Adrenal gland (tissue), 12 donors: ENCODE results near the gene MAPKAP1. TPM values are rescaled to one million over a fixed set of nuclear protein-coding genes. Genes with fewer than 3 reads are reported as not detected.

ENCODE experiments used
- DNase-seq, 7 donors: peaks; one replicate each; pipeline ENCODE4 v3.0.0-alpha.2; 2019 to 2020
- H3K27ac ChIP-seq, 5 donors: fragments of 200-600 bp; sonication (generic) in 4 of 5; 1 replicate in 3 of 5; 2 replicates in 2 of 5; pipeline versions ENCODE4 v1.5.1 to v1.8.0; 2016 to 2020; ENCODE audit warnings: mild to moderate bottlenecking in 1 of 5
- H3K27me3 ChIP-seq: fragments of 200-600 bp; 2 replicates; pipeline ENCODE4 v1.8.0; 2021
- H3K36me3 ChIP-seq, 2 donors: fragments of 200-600 bp; replicated peaks in 1 of 2; 1 replicate in 1 of 2; 2 replicates in 1 of 2; pipeline versions ENCODE4 v1.5.1 to v1.8.0; 2018 to 2022
- H3K4me1 ChIP-seq, 2 donors: fragments of 200-600 bp; replicated peaks in 1 of 2; 1 replicate in 1 of 2; 2 replicates in 1 of 2; pipeline versions ENCODE4 v1.5.1 to v1.8.0; 2018 to 2021
- H3K4me3 ChIP-seq, 4 donors: fragments of 200-600 bp; sonication (generic) in 3 of 4; one replicate each; pipeline ENCODE4 v1.5.1; 2016 to 2018
- H3K9me3 ChIP-seq, 3 donors: fragments of 200-600 bp; sonication (generic) in 1 of 3; replicated peaks in 1 of 3; 1 replicate in 2 of 3; 2 replicates in 1 of 3; pipeline versions ENCODE4 v1.5.1 to v1.8.0; 2016 to 2021
- CTCF ChIP-seq, 6 experiments: fragments of 450-650 bp in 4 of 6; fragments of 200-600 bp in 2 of 6; sonication (generic) in 1 of 6; IDR thresholded peaks; 1 replicate in 5 of 6; 2 replicates in 1 of 6; pipeline versions ENCODE4 v1.5.1 to v1.8.0; 2016 to 2021; ENCODE audit warnings: antibody characterized with exemption in 6 of 6, mild to moderate bottlenecking in 2 of 6, moderate library complexity in 1 of 6
- POLR2A ChIP-seq, 2 donors: fragments of 450-650 bp; IDR thresholded peaks; one replicate each; pipeline ENCODE4 v1.6.1; 2017; ENCODE audit warnings: antibody characterized with exemption in 2 of 2, mild to moderate bottlenecking in 2 of 2, moderate library complexity in 1 of 2
- WGBS, 4 donors: extraction: QIAGEN DNeasy Blood & Tissue Kit in 2 of 4; methylation state at CpG; one replicate each; pipeline versions ENCODE4 v1.1.5 to v1.1.7; 2013 to 2017; 5-methylcytosine and 5-hydroxymethylcytosine counted together
- intact Hi-C, 2 donors: fragments of 100-400 bp; cut with DNase I; formaldehyde crosslinking; loops; one replicate each; pipeline versions ENCODE4 v1.14.1 to v1.15.0; 2022 to 2023
- polyA plus RNA-seq, 3 donors: library from polyadenylated mRNA; stranded (reverse); fragments of 200-250 nt in 2 of 3; fragments of 350-450 nt in 1 of 3; fragmentation: Illumina TruSeq in 1 of 3; extraction: RNeasy Lipid Tissue Mini Kit (QIAGEN cat#74804) in 1 of 3; gene quantifications; one replicate each; pipeline ENCODE4 v1.2.3, GENCODE V29; 2013 to 2014
- total RNA-seq, 9 donors: library from RNA; depleted of rRNA in 4 of 9; stranded (reverse); fragments of >200 nt in 4 of 9; fragments of 120-200 nt in 1 of 9; fragmentation: NEBNext Ultra II Directional in 1 of 9; extraction: Animal tissue kit (Norgen Biotek cat#: 25700) in 1 of 9; gene quantifications; one replicate each; pipeline versions ENCODE4 v1.1.0 to v1.2.4, GENCODE V29; 2013 to 2023
- donor health status: healthy with polysubstance abuse.
- donor health status: Bipolar disorder and iron deficiency.
- donor health status: DM: yes; HTN: yes; CAD: no.
- donor health status: DM: no; HTN: no; CAD: no.
- donor health status: DM: no; HTN: no; CAD: no.
- donor health status: DM: yes; HTN: yes; CAD: no.

The MAPKAP1 gene
- total and polyA plus RNA-seq, 12 donors, result 72.2 to 156 (median 94.9) TPM

- no peaks in the 10 kb centered on the region for H3K27me3 ChIP-seq
- intact Hi-C loops, result loop anchor here in 1 of 2 donors (5.0 to 10.0 kb wide), 3 partner anchors 71 to 663 kb away; no protein-coding TSS in a partner anchor
- H3K36me3 ChIP-seq, result no peaks in the 10 kb centered on the region
- H3K9me3 ChIP-seq, result no peaks in the 10 kb centered on the region
- DNase-seq, result no peak
- no peak overlapping the region for H3K27ac ChIP-seq
- 58 to 62% (median 60%) methylated on average over 4 of the region's 4 CpGs for WGBS, 4 donors
- TF ChIP-seq POLR2A (IDR thresholded peaks at IDR 0.05), result no peak
- no peak for TF ChIP-seq CTCF (IDR thresholded peaks at IDR 0.05)
- peaks cover 0 to 7% of the 10 kb centered on the region in 2 donors for H3K4me1 ChIP-seq
- no peak overlapping the region for H3K4me3 ChIP-seq
Measured at GRCh38 chr9:125561509-125562148, 145.4 kb downstream of the MAPKAP1 start.

- H3K36me3 ChIP-seq, result no peaks in the 10 kb centered on the region
- no peak for TF ChIP-seq POLR2A (IDR thresholded peaks at IDR 0.05)
- H3K4me3 ChIP-seq, result no peak overlapping the region
- no peaks in the 10 kb centered on the region for H3K9me3 ChIP-seq
- DNase-seq, result no peak
- peaks cover 0 to 7% of the 10 kb centered on the region in 2 donors for H3K4me1 ChIP-seq
- WGBS, 4 donors, result 70 to 85% (median 81%) methylated on average over 2 of the region's 2 CpGs
- intact Hi-C loops, result loop anchor here in 1 of 2 donors (5.0 to 10.0 kb wide), 3 partner anchors 72 to 665 kb away; no protein-coding TSS in a partner anchor
- H3K27me3 ChIP-seq, result no peaks in the 10 kb centered on the region
- no peak overlapping the region for H3K27ac ChIP-seq
Measured at GRCh38 chr9:125559894-125560293, 147.1 kb downstream of the MAPKAP1 start.

- no peaks in the 10 kb centered on the region for H3K9me3 ChIP-seq
- no peak for DNase-seq
- WGBS, 4 donors, result 79 to 85% (median 84%) methylated on average over 6 of the region's 6 CpGs
- no peaks in the 10 kb centered on the region for H3K27me3 ChIP-seq
- H3K36me3 ChIP-seq, result no peaks in the 10 kb centered on the region
- intact Hi-C loops, result no loop called here
- H3K27ac ChIP-seq, result no peak overlapping the region
- no peak for TF ChIP-seq CTCF (IDR thresholded peaks at IDR 0.05)
- TF ChIP-seq POLR2A (IDR thresholded peaks at IDR 0.05), result no peak
- H3K4me1 ChIP-seq, result peaks cover 0 to 7% of the 10 kb centered on the region in 2 donors
- H3K4me3 ChIP-seq, result no peak overlapping the region
Measured at GRCh38 chr9:125559194-125559593, 147.8 kb downstream of the MAPKAP1 start.

- Histone ChIP-seq H3K4me3 (no peak overlapping the region), H3K36me3 (no peaks in the 10 kb centered on the region), H3K9me3 (no peaks in the 10 kb centered on the region), H3K27ac (no peak overlapping the region), H3K4me1 (peaks cover 0 to 7% of the 10 kb centered on the region in 2 donors), H3K27me3 (no peaks in the 10 kb centered on the region)
- WGBS, 4 donors, result 42 to 51% (median 47%) methylated on average over 2 of the region's 2 CpGs
- peak; percentile 66 to 91 (median 71) for DNase-seq
- TF ChIP-seq POLR2A (IDR thresholded peaks at IDR 0.05) (no peak), CTCF (IDR thresholded peaks at IDR 0.05) (peak; percentile 68 to 85 (median 82))
- intact Hi-C loops, result no loop called here
Measured at GRCh38 chr9:125558453-125559092, 148.4 kb downstream of the MAPKAP1 start.
